ENCODE results near the gene TMEM125. TPM values are rescaled to one million over a fixed set of nuclear protein-coding genes. Genes with fewer than 3 reads are reported as not detected.

Gene TMEM125
- total and polyA plus RNA-seq, 9 of the 15 experiments (the other 6 are each of a cell fraction or from before 2014, with no cell fraction given) = 0.07 to 0.08 TPM; not detected in 7

- peak; percentile 78 for TF ChIP-seq MGA (IDR thresholded peaks at IDR 0.05)
- TF ChIP-seq XRCC4 (IDR thresholded peaks at IDR 0.05; ENCODE audit: extremely low read depth, insufficient read depth, insufficient read length) = no peak
- TF ChIP-seq SFPQ (IDR thresholded peaks at IDR 0.05; ENCODE audit: low read depth, low read length) = no peak
These were observed 4.5 kb downstream of the TMEM125 start (continued) for GRCh38 chr1:43274125-43274803.
